Measurements from ENCODE around the gene CISD2. TPM values are rescaled to one million over a fixed set of nuclear protein-coding genes. Genes with fewer than 3 reads are reported as not detected.

The CISD2 gene
- polyA plus RNA-seq, 2 of the 4 experiments (the other 2 are of a cell fraction): 49.9 to 84.1 TPM

DNA sequence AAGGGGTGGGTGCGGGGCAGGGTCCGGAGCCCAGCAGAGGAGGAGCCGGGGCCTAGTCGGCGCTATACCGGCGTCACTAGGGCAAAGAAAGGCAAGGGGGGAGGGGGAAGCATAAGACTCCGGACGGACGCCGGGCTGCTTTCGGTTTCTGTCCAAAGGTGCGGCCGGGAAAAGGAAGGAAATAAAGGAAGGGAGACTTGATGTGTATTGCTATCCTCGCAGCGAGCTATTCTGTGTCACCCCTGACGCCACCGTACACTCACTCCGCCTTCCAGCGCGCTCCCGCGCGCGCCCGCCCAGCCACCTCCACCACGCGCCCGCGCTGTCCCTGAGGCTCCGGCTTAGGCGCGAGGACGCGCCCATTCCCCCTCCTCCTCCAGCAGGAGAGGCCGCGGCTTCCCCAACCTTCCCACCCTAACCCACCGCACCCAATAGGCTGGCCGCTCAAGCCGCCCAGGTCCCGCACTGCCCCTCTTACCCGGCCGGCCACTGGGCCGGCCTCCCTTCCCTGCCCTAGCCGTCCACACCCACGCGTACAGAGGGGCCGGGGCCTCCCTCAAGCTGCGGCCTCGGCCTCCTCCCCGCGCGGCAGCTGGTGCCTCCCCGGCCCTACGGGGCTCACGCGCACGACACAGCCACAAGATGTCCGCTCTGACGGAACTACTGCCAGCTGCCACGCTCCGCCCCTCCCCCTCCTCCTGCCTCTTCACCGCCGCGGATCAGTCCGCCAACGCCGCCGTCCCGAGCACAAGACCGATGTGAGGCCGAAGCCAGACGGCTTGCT lies 41.7 kb upstream of the CISD2 start, which contains the start of gene UBE2D3 (continued):
- TF ChIP-seq, protein P1, sequence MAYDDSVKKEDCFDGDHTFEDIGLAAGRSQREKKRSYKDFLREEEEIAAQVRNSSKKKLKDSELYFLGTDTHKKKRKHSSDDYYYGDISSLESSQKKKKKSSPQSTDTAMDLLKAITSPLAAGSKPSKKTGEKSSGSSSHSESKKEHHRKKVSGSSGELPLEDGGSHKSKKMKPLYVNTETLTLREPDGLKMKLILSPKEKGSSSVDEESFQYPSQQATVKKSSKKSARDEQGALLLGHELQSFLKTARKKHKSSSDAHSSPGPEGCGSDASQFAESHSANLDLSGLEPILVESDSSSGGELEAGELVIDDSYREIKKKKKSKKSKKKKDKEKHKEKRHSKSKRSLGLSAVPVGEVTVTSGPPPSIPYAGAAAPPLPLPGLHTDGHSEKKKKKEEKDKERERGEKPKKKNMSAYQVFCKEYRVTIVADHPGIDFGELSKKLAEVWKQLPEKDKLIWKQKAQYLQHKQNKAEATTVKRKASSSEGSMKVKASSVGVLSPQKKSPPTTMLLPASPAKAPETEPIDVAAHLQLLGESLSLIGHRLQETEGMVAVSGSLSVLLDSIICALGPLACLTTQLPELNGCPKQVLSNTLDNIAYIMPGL (CRISPR knock-in tag; IDR thresholded peaks at IDR 0.05; ENCODE audit: borderline replicate concordance): peak; percentile 21; the same call in 1 of the 2 replicates
- TF ChIP-seq EHMT2 (IDR thresholded peaks at IDR 0.05; ENCODE audit: low read depth) (no peak), FOSB (CRISPR knock-in tag; IDR thresholded peaks at IDR 0.05) (peak; percentile 67; the same call in 1 of the 2 replicates), KDM5A (IDR thresholded peaks at IDR 0.05) (no peak), PHF8 (IDR thresholded peaks at IDR 0.05; ENCODE audit: borderline replicate concordance, low read depth) (peak; percentile 83), HOXA7 (CRISPR knock-in tag; IDR thresholded peaks at IDR 0.05) (peak; percentile 68; the same call in 1 of the 2 replicates), SREBF2 (IDR thresholded peaks at IDR 0.05) (no peak), JUN (IDR thresholded peaks at IDR 0.05) (peak; percentile 75 to 85; a peak in 4 of 5 replicates), HEYL (CRISPR knock-in tag; IDR thresholded peaks at IDR 0.05) (no peak)
- TF ChIP-seq, protein P2, sequence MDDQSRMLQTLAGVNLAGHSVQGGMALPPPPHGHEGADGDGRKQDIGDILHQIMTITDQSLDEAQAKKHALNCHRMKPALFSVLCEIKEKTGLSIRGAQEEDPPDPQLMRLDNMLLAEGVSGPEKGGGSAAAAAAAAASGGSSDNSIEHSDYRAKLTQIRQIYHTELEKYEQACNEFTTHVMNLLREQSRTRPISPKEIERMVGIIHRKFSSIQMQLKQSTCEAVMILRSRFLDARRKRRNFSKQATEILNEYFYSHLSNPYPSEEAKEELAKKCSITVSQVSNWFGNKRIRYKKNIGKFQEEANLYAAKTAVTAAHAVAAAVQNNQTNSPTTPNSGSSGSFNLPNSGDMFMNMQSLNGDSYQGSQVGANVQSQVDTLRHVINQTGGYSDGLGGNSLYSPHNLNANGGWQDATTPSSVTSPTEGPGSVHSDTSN (IDR thresholded peaks at IDR 0.05): peak; percentile 83

DNA sequence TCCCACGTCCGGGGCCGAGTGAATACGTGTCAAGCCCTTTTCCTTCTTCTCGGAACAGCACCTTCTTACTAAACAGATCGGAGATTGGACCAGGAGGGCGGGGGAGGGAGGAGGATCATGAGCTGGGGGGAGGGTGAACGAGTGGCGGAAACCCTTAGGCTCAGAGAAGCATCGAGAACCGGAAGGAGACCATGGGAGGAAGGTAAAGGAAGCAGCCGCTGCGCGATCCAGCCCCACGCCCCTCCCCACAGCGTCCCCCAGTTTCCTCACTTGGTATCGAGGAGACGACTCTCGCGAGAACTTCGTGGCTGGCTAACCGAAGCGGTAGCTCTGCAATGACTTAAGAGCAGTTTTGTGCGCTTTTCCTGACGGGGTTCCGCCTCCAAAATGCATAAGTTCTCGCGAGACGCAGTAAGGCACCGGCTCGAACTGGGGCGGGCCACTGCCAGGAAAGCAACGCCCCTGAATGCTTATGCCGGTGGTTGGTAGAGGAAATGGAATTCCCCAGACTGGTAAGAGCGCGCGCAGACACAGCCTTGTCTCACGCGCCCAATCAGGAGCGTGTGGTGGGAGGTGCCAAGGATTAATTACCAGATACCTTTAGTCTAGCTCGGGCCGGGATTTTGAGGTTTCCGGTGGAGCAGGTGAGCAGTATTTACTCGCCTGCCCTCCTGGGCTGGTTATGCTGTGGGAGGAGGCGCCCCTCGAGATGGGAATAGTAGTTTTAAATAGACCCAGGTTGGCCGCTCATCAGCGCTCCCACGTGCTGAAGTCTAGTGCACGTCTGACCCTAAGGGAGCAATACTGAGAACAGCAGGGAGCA lies 40.9 kb upstream of the CISD2 start:
- peak overlapping the region; percentile 91 for H3K4me2 ChIP-seq
- TF ChIP-seq, protein P3, sequence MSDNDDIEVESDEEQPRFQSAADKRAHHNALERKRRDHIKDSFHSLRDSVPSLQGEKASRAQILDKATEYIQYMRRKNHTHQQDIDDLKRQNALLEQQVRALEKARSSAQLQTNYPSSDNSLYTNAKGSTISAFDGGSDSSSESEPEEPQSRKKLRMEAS (IDR thresholded peaks at IDR 0.05): peak; percentile 60
- TF ChIP-seq HOXA7 (CRISPR knock-in tag; IDR thresholded peaks at IDR 0.05) (peak; percentile 62; the same call in 1 of the 2 replicates), EHMT2 (IDR thresholded peaks at IDR 0.05; ENCODE audit: low read depth) (no peak), HEYL (CRISPR knock-in tag; IDR thresholded peaks at IDR 0.05) (no peak), BHLHE40 (IDR thresholded peaks at IDR 0.05; ENCODE audit: low read depth, low read length) (peak; percentile 11; the same call in 1 of the 2 replicates), JUN (IDR thresholded peaks at IDR 0.05) (peak; percentile 43 to 71; a peak in 2 of 5 replicates), NPAS2 (CRISPR knock-in tag; IDR thresholded peaks at IDR 0.05; ENCODE audit: borderline replicate concordance) (no peak), MAZ (IDR thresholded peaks at IDR 0.05; ENCODE audit: borderline replicate concordance, low read depth, low read length) (no peak), POLR2AphosphoS2 (conservative IDR thresholded peaks at IDR 0.05; ENCODE audit: low read length) (no peak; the same call in 1 of the 2 replicates), CHD2 (IDR thresholded peaks at IDR 0.05; ENCODE audit: low read length, partially characterized antibody) (peak; percentile 96), JUNB (IDR thresholded peaks at IDR 0.05) (no peak), PHF8 (IDR thresholded peaks at IDR 0.05; ENCODE audit: borderline replicate concordance, low read depth) (peak; percentile 55), EP300 (IDR thresholded peaks at IDR 0.05) (0 out of 5 replicates have a peak, but pooled peaks of 1 of the 2 experiments have one; percentile 13)
- TF ChIP-seq, protein P4, sequence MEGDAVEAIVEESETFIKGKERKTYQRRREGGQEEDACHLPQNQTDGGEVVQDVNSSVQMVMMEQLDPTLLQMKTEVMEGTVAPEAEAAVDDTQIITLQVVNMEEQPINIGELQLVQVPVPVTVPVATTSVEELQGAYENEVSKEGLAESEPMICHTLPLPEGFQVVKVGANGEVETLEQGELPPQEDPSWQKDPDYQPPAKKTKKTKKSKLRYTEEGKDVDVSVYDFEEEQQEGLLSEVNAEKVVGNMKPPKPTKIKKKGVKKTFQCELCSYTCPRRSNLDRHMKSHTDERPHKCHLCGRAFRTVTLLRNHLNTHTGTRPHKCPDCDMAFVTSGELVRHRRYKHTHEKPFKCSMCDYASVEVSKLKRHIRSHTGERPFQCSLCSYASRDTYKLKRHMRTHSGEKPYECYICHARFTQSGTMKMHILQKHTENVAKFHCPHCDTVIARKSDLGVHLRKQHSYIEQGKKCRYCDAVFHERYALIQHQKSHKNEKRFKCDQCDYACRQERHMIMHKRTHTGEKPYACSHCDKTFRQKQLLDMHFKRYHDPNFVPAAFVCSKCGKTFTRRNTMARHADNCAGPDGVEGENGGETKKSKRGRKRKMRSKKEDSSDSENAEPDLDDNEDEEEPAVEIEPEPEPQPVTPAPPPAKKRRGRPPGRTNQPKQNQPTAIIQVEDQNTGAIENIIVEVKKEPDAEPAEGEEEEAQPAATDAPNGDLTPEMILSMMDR (IDR thresholded peaks at IDR 0.05): no peak
- TF ChIP-seq, protein P5, sequence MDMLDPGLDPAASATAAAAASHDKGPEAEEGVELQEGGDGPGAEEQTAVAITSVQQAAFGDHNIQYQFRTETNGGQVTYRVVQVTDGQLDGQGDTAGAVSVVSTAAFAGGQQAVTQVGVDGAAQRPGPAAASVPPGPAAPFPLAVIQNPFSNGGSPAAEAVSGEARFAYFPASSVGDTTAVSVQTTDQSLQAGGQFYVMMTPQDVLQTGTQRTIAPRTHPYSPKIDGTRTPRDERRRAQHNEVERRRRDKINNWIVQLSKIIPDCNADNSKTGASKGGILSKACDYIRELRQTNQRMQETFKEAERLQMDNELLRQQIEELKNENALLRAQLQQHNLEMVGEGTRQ (IDR thresholded peaks at IDR 0.05): no peak
- TF ChIP-seq, protein P6, sequence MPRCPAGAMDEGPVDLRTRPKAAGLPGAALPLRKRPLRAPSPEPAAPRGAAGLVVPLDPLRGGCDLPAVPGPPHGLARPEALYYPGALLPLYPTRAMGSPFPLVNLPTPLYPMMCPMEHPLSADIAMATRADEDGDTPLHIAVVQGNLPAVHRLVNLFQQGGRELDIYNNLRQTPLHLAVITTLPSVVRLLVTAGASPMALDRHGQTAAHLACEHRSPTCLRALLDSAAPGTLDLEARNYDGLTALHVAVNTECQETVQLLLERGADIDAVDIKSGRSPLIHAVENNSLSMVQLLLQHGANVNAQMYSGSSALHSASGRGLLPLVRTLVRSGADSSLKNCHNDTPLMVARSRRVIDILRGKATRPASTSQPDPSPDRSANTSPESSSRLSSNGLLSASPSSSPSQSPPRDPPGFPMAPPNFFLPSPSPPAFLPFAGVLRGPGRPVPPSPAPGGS (IDR thresholded peaks at IDR 0.05): 0 out of 3 replicates have a peak, but pooled peaks have one; percentile 7
- TF ChIP-seq, protein P7, sequence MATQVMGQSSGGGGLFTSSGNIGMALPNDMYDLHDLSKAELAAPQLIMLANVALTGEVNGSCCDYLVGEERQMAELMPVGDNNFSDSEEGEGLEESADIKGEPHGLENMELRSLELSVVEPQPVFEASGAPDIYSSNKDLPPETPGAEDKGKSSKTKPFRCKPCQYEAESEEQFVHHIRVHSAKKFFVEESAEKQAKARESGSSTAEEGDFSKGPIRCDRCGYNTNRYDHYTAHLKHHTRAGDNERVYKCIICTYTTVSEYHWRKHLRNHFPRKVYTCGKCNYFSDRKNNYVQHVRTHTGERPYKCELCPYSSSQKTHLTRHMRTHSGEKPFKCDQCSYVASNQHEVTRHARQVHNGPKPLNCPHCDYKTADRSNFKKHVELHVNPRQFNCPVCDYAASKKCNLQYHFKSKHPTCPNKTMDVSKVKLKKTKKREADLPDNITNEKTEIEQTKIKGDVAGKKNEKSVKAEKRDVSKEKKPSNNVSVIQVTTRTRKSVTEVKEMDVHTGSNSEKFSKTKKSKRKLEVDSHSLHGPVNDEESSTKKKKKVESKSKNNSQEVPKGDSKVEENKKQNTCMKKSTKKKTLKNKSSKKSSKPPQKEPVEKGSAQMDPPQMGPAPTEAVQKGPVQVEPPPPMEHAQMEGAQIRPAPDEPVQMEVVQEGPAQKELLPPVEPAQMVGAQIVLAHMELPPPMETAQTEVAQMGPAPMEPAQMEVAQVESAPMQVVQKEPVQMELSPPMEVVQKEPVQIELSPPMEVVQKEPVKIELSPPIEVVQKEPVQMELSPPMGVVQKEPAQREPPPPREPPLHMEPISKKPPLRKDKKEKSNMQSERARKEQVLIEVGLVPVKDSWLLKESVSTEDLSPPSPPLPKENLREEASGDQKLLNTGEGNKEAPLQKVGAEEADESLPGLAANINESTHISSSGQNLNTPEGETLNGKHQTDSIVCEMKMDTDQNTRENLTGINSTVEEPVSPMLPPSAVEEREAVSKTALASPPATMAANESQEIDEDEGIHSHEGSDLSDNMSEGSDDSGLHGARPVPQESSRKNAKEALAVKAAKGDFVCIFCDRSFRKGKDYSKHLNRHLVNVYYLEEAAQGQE (IDR thresholded peaks at IDR 0.05): peak; percentile 93

More for the DNA sequence above, 40.9 kb upstream of the CISD2 start:
- POLR2A ChIA-PET: interaction anchor here (0.6 to 3.5 kb wide), 25 partner anchors 9 to 397 kb away, joined by 3 to 78 read pairs (median 5); partner anchors contain the start of genes CISD2, MANBA, SLC9B1 and SLC9B2
- H3K4me3 ChIP-seq: peak overlapping the region; percentile 95
- H3K4me1 ChIP-seq: peaks cover 23% of the 10 kb centered on the region
- no peak for FAIRE-seq
- peak; percentile 83 to 87 for ATAC-seq
- CTCF ChIA-PET: interaction anchor here (0.9 to 2.6 kb wide), 8 partner anchors 12 to 209 kb away, joined by 3 to 7 read pairs (median 5); partner anchors contain the start of gene CISD2
- peak overlapping the region; percentile 100 for H3K27ac ChIP-seq
- peak; percentile 53 to 100 for DNase-seq (ENCODE audit: low read depth in 1 of 2, low spot score in 1 of 2)
- H3K9me3 ChIP-seq: no peaks in the 10 kb centered on the region
- WGBS (ENCODE audit: missing lambda C conversion rate): 2% methylated on average over 22 of the region's 50 CpGs

Measured in A549 (cell line).